H54 (cell line): ENCODE data around the gene ANKRD33B.
"Not testable (repeated sequence)": the region's sequence is repeated elsewhere in the genome, so short reads cannot be mapped to it uniquely, and the experiment has no call there.

ENCODE experiments used
- DNase-seq: peaks from one replicate; pipeline ENCODE4 v3.0.0; 2011; ENCODE audit warnings: low spot score, mixed read lengths; ENCODE audit not compliant: insufficient read length
- FAIRE-seq: peaks from 3 replicates; lab custom pipeline; 2011; peaks lifted over from hg19 to GRCh38; lab: Jason Lieb, UNC
- POLR2A ChIP-seq: IDR thresholded peaks from 2 replicates; pipeline ENCODE4 v1.6.1; 2011; ENCODE audit warnings: low read depth, mild to moderate bottlenecking, low read length

ANKRD33B gene

DNA sequence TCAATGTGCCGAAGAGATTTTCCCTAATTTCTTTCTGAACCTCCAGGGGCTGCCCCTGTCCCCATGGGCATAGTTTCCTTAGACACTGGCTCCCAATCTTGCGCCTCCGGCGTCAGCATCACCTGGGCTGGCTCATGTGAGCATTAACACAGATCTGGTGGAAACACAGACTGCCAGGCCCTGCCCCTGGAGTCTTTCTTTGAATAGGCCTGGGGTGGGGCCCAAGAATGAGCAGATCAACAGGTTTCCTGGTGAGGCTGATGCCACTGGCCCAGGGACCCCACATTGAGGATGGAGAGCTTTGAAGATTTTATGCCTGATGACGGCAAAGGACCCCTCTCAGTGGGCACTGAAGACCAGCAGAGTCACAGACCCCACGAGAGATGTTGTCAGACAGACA lies 60.8 kb downstream of the ANKRD33B start:
- no peak for TF ChIP-seq POLR2A
- FAIRE-seq, result no peak
- no peak for DNase-seq

DNA sequence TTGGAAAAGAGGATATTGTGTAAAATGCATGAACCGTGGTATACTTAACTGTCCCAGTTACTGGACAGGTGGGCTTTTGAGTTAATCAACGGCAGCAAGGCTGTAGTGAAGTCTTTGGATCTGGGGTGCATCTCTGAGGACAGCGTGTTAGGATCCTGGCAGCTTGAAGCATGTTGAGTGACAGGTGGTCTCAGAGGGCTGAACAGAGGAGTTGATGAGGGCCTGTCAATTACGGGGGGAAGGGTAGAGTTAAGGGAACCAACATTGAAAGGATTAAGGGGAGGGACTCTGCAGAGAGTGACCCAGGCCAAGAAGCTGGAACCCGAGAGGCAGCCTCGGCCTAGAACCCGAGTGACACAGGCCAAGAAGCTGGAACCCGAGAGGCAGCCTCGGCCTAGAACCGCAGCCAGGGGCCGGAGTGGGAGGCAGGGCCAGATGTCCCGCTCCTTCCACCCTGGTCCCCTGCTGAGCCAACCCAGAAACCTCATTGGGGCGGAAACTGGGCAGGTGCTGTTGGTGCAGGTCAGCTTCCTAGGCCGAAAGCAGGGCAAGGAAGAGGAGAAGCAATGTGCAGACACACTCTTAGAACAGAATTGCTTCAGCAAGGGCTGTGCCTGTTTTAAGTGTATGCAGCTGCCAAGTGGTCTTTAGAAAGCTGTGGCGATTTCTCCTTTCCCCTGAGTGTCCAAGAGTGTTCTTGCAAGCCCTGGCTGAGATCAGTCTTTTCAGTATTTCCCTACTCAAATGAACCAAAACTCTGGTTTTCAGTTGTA lies 62.0 kb downstream of the ANKRD33B start:
- no peak for DNase-seq
- no peak for FAIRE-seq
- TF ChIP-seq POLR2A, result no peak

DNA sequence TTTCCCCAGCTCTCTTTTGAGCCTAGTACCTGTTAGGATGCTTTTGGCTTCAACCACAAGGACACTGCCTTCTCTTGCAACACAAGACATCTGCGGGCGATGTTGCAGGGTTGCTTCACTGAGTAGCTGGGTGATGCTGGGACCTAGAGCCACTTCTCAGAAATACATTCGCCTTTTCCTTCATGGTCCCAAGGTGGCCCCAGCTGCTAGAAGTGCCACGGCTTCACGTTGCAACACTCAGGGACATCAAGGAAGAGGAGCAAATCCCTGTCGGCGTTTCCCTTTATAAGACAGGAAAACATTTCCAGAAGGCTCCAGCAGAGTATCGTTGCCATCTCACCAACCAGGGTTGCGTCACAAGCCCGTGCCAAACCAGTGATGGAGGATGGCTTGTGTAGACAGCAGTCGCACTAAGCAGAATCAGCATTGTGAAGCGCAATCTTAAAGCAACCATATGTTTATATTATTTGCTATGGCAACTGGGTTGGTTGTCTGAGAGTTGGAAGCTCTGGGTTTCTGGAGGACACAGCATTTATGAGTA lies 62.7 kb downstream of the ANKRD33B start:
- DNase-seq, result no peak
- FAIRE-seq, result no peak
- no peak for TF ChIP-seq POLR2A

DNA sequence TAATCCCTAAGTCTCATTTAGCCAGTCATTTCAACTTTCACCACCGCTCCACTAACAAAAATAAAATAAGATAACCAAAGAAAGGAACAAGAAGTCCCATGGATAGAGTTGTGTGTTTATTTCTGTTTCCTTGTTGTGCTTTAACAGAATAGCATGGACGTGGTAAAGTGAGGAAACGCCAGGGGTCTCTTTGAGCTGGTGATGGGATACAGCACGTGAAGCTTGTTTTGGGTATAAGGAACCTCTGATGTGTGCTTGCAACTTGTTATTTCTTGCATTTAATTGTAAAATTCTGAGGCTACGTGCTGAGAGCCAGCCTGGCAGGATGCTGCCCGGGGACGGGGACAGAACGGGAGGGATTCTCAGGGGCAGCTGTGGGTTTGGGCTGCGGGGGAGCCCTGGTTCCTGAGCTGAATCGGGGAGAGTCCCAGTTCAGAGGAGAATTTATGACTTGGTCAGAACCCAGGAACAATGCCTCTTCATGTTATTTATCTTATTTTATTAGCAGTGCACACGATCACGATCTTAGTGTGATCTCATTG lies 63.4 kb downstream of the ANKRD33B start:
- FAIRE-seq (no peak), DNase-seq (peak; percentile 48)
- TF ChIP-seq POLR2A, result no peak

DNA sequence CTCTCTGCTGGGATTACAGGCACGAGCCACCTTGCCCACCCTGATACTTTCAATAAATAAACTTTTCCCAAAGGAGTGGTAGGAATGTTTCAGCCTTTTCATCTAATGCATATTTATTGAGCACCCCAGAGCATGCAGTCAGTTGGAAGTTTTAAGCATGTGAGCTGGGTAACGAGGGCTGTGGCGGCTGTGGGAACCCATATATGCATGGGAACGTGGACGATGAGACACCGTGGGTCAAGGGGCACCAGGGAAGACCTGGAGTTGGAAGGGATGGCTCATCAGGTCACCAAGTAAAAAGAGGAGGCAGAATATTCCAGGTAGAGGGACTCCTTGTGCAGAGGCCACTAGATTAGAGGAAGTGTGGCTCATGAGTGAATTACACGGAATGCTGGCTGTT lies 64.7 kb downstream of the ANKRD33B start:
- no peak for FAIRE-seq
- DNase-seq, result no peak
- no peak for TF ChIP-seq POLR2A

DNA sequence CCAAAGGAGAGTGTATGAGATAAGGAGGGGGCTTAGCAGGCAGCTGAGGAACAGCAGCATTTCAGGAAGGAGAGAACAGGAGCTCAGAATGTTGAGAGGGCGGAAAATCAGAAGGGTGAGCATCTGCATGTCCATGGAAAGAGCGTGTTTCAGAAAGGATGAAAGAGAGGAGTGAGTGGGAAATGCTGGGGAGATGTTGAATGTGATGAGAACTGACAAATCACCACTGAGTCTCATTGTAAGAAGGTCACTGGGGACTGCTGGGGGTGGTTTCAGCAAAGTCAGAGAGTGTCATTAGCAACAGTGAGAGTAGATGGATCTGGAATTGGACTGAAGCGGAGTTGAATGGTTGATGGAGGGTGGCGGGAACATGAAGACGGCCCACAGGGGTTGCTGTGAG lies 65.8 kb downstream of the ANKRD33B start:
- no peak for TF ChIP-seq POLR2A
- FAIRE-seq (no peak), DNase-seq (no peak)

DNA sequence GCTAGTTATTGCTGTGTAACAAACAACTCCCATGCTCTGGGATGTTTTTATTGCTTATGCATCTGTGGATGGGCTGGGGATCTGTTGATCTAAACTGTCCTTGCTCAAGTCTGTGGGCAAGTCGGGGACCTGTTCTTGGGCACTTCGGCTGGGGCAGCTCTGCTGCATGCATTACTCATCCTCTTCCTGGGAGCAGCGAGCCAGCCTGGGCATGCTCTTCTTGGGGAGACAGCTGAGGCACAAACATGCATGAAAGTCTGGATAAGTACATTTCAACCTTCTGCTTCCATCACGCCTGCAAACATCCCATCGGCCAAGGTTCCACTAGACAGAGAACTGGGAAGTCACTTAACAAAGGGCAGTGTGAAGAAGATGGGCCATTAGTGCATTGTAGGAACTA lies 66.3 kb downstream of the ANKRD33B start:
- DNase-seq (no peak), FAIRE-seq (no peak)
- TF ChIP-seq POLR2A, result no peak

DNA sequence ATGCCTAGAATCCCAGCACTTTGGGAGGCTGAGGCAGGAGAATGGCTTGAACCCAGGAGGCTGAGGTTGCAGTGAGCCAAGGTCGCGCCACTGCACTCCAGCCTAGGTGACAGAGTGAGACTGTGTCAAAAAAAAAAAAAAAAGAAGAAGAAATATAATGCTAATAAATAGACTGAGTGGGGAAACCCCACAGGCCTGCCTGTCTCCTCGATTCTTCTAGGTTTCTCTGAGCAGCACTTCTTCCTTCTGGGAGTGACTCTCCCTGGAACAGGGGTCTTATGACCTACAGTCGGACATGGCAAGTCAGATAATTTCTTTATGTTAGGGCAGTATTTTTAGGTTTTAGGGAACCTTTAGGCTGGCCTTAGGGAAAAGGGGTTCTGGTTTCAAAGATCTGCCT lies 66.9 kb downstream of the ANKRD33B start:
- DNase-seq, FAIRE-seq: not testable (repeated sequence)

DNA sequence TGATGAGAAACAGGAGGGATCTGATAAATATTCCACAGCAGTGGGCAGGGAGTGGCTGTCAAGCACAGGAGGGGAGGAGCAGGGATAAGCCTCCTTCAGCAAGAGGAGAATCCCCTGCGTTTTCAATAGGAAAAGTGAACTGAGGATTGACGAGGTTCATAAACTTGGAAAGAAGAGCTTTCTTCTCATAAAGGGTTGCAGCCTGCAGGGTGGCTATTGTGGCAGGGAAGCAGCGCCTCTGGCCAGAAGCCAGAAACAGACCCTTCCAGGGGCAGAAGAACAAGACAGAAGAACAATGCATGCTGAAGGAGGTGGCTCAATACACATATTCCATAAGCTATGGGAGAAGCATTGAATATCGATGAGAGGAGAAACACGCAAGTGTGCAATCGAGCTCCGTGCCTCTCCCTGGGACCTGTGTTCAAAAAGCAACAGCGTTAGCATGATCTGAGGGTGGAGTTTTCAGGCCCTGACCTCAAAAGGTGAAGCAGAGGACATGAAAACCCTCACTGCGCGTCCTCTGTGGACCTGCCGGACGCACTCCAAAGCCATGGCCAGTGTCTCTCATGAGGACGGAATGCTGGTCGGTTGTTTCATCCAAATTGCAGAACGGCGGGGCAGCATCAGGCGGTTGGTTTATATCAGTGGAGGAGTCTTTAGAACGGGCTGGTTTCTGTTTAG lies 67.6 kb downstream of the ANKRD33B start:
- FAIRE-seq (no peak), DNase-seq (no peak)
- no peak for TF ChIP-seq POLR2A

DNA sequence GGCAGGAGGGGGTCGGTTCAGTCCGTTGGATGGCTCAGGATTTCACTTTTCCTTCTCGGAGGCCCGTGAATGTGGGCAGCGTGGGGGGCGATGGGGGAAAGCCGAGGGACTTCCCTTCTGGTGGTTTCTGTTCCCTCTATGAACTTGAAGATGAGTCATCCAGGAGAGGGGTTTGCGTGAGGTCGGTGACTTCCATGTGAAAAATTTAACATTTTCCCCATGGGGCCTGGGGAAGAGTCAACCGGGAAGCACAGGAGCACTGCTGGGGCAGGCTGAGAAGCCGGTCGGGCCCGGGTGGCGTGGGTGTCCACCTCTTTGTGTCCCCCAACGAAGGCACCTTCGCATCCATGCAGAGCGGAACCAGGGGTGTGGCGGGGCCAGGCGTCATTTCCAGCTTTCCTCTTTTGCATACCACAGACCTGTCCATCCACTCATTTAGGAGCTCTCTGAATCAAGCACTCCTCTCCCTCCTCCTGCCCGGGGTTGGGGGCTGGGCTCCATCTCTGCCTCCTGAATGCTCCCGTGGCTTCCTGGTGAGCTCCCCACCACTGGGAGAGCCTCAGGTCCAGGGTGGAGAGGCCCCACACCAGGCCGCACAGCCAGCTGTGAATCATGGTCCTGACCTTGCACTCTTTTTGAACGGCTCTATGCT lies 68.4 kb downstream of the ANKRD33B start:
- no peak for TF ChIP-seq POLR2A
- FAIRE-seq, result no peak
- peak; percentile 42 for DNase-seq

DNA sequence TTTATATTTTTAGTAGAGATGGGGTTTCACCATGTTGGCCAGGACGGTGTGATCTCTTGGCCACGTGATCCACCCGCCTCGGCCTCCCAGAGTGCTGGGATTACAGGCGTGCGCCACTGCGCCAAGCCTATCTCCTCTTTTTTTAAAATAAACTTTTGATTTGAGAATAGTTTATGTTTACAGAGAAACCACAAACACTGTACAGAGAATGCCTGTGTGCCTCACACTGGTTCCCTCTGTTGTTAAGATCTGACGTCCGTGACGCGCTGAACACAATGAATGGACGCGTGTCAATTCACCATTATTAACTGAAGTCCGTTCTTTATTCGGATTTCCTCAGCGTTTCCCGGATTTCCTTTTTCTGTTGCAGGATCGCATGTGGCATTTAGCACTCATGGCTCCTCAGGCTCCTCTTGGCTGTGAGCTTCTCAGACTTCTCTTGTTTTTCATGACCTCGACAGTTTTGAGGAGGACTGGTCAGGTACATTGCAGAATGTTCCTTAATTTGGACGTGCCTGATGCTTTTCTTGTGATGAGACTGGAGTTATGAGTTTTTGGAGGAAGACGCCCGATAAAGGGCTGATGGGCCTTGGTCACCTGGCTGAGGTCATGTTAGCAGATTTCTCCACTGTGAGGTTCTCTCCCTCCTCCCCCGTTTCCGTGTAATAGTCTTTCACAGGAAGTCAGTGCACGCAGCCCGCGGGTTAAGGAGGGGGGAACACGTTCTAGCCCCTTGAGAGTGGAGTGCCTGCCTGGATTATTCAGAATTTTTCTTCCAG lies 69.6 kb downstream of the ANKRD33B start:
- FAIRE-seq, result no peak
- no peak for DNase-seq
- no peak for TF ChIP-seq POLR2A

DNA sequence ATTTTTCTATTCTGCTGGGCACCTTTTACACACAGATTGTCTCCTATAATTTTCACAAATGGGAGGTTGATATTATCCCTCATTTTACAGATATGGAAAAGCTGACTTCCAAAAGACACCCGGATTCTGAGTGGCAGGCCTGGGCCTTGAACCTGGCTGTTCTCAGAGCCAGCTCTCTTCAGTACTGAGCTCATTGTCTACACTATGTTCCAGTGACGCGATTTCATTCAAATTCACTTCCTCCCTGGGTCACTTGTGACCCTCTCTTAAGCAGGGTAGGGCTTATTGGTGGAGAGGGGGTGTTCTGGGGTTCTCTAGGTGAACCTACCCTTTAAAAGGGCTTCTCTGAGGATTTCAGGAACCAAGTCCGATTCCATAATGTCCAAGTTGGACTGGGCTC lies 70.2 kb downstream of the ANKRD33B start:
- no peak for TF ChIP-seq POLR2A
- FAIRE-seq (no peak), DNase-seq (no peak)

DNA sequence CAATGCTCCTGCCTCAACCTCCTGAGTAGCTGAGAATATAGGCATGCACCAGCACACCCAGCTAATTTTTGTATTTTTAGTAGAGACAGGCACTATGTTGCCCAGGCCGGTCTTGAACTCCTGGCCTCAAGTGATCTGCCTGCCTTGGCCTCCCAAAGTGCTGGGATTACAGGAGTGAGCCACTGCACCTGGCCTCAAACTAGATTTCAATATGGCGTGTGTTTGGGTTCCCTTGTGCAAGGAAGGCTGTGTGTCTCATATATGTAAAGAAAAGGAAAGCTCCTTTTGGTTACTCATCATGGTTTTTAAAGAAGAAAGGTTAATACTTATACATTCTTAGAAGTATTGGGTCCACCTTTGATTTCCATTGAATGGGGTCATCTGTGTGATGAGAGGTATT lies 70.7 kb downstream of the ANKRD33B start:
- no peak for TF ChIP-seq POLR2A
- FAIRE-seq (no peak), DNase-seq (no peak)
